Measurements from ENCODE around the gene PRPF38B. TPM values are rescaled to one million over a fixed set of nuclear protein-coding genes. Genes with fewer than 3 reads are reported as not detected.

The PRPF38B gene
- polyA plus RNA-seq, 1 donor (not counting 4 experiments of a cell fraction or from before 2014, with no cell fraction given), result 41.0 TPM

DNA sequence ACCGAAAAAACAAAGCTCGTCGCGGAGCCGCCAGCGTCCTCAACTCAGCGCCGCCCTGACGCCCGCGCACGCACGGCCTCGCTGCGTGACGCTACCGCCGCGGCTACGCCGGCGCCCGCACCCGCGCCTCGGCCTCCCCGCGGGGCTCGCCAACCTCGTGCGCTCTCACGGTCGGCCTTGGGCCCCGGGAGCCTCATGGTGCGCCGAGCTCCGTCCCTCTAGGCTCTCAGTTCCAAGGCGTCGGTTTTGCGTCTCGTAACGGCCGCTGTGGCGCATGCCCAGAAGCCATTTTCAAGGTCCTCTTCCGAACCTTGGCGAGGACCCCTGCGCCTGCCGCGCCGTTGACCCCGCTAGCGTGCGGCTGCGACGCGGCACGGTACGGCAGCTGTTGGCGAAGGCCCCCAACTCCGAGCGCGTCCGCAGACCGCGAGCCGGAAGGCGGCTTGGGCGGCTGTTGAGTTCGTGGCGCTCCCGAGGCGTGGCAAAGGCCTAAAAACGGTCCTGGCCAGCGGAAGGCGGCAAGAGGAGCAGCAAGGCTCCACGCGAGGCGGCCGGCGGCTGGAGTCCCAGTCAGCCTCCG, 31.0 kb upstream of the PRPF38B start, which contains the start of gene HENMT1:
HENMT1 (minus strand) TSS at position 64 of the 580 bp plus-strand sequence. CDS start 1,209 bp downstream, outside the sequence.
- no peaks in the 10 kb centered on the region for H3K79me2 ChIP-seq (ENCODE audit: control insufficient read depth, insufficient read depth, low read length)
- H3K4me2 ChIP-seq (ENCODE audit: control insufficient read depth, extremely low read depth, insufficient read depth, low read depth, low read length), result peak within 1 kb of the TSS; percentile 71
- no peaks in the 10 kb centered on the region for H3K9me3 ChIP-seq (ENCODE audit: control insufficient read depth, low read depth, low read length)
- H3K36me3 ChIP-seq (ENCODE audit: control insufficient read depth in 2 of 2, extremely low read depth in 1 of 2, insufficient read depth in 2 of 2, low read length in 2 of 2), result no peaks in the 10 kb centered on the region
- TF ChIP-seq EZH2 (IDR thresholded peaks at IDR 0.05; ENCODE audit: low read length), result no peak
- H3K27ac ChIP-seq (ENCODE audit: control insufficient read depth, insufficient read depth, low read length), result no peak within 1 kb of the TSS
- H3K4me3 ChIP-seq (ENCODE audit: control insufficient read depth in 2 of 3, extremely low read depth in 1 of 3, insufficient read depth in 2 of 3, low read depth in 1 of 3, low read length in 3 of 3), result peak within 1 kb of the TSS; percentile 44 to 67 (median 67)
- H4K20me1 ChIP-seq (ENCODE audit: control insufficient read depth, extremely low read depth, insufficient read depth, low read length), result no peaks in the 10 kb centered on the region
- DNase-seq (ENCODE audit: low read depth, low spot score) (no peak), FAIRE-seq (no peak)
- no peaks in the 10 kb centered on the region for H3K9me1 ChIP-seq (ENCODE audit: control insufficient read depth, extremely low read depth, insufficient read depth, low read length)
- H2AFZ ChIP-seq (ENCODE audit: control insufficient read depth, low read length), result peak within 1 kb of the TSS; percentile 95
- peak within 1 kb of the TSS; percentile 75 for H3K9ac ChIP-seq (ENCODE audit: control insufficient read depth, extremely low read depth, insufficient read depth, low read length)
- H3K4me1 ChIP-seq (ENCODE audit: control insufficient read depth, extremely low read depth, insufficient read depth, low read length), result peaks cover 3% of the 10 kb centered on the region
- H3K27me3 ChIP-seq (ENCODE audit: control insufficient read depth, extremely low read depth, insufficient read depth, low read length), result no peaks in the 10 kb centered on the region
- dilution Hi-C loops (cut with MboI; ENCODE audit: extremely low pct_ligation_motif_present, low sequenced_read_pairs), result no loop called here

DNA sequence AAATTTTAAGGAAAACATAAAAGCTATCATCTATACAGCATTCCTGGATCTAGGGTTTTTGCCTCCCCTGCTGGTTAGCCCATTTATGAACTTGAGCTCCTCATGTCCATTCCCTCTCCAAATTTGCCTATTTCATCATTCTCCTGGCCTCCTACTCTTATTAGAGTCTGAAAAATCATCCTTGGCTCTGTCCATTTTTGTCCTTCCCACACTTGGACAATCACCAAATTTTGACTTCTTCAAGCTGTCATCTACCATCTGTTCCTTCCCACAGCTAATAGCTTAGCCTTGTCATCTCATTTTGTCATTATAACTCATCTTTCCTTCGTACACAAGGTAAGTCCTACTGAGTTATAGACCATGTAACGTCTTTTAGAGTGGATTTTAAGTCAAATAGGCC, 29.0 kb upstream of the PRPF38B start:
- no peak for FAIRE-seq
- TF ChIP-seq EZH2 (IDR thresholded peaks at IDR 0.05; ENCODE audit: low read length), result no peak
- TF ChIP-seq, protein P1, sequence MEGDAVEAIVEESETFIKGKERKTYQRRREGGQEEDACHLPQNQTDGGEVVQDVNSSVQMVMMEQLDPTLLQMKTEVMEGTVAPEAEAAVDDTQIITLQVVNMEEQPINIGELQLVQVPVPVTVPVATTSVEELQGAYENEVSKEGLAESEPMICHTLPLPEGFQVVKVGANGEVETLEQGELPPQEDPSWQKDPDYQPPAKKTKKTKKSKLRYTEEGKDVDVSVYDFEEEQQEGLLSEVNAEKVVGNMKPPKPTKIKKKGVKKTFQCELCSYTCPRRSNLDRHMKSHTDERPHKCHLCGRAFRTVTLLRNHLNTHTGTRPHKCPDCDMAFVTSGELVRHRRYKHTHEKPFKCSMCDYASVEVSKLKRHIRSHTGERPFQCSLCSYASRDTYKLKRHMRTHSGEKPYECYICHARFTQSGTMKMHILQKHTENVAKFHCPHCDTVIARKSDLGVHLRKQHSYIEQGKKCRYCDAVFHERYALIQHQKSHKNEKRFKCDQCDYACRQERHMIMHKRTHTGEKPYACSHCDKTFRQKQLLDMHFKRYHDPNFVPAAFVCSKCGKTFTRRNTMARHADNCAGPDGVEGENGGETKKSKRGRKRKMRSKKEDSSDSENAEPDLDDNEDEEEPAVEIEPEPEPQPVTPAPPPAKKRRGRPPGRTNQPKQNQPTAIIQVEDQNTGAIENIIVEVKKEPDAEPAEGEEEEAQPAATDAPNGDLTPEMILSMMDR (optimal IDR thresholded peaks at IDR 0.05 in 1 of 3, IDR thresholded peaks at IDR 0.05 in 1 of 3, conservative IDR thresholded peaks at IDR 0.05 in 1 of 3; ENCODE audit: extremely low read depth in 1 of 3, insufficient read depth in 2 of 3, low read length in 3 of 3), result no peak
- H2AFZ ChIP-seq (ENCODE audit: control insufficient read depth, low read length), result no peak overlapping the region
- no peaks in the 10 kb centered on the region for H3K9me1 ChIP-seq (ENCODE audit: control insufficient read depth, extremely low read depth, insufficient read depth, low read length)
- no peak overlapping the region for H3K9ac ChIP-seq (ENCODE audit: control insufficient read depth, extremely low read depth, insufficient read depth, low read length)
- no peaks in the 10 kb centered on the region for H3K79me2 ChIP-seq (ENCODE audit: control insufficient read depth, insufficient read depth, low read length)
- peaks cover 3% of the 10 kb centered on the region for H3K4me1 ChIP-seq (ENCODE audit: control insufficient read depth, extremely low read depth, insufficient read depth, low read length)
- H3K27me3 ChIP-seq (ENCODE audit: control insufficient read depth, extremely low read depth, insufficient read depth, low read length), result no peaks in the 10 kb centered on the region
- H3K27ac ChIP-seq (ENCODE audit: control insufficient read depth, insufficient read depth, low read length), result no peak overlapping the region
- no peaks in the 10 kb centered on the region for H3K9me3 ChIP-seq (ENCODE audit: control insufficient read depth, low read depth, low read length)
- no peaks in the 10 kb centered on the region for H3K36me3 ChIP-seq (ENCODE audit: control insufficient read depth in 2 of 2, extremely low read depth in 1 of 2, insufficient read depth in 2 of 2, low read length in 2 of 2)
- no peak for DNase-seq (ENCODE audit: low read depth, low spot score)
- H3K4me2 ChIP-seq (ENCODE audit: control insufficient read depth, extremely low read depth, insufficient read depth, low read depth, low read length), result no peak overlapping the region
- no peak overlapping the region for H3K4me3 ChIP-seq (ENCODE audit: control insufficient read depth in 2 of 3, extremely low read depth in 1 of 3, insufficient read depth in 2 of 3, low read depth in 1 of 3, low read length in 3 of 3)
- H4K20me1 ChIP-seq (ENCODE audit: control insufficient read depth, extremely low read depth, insufficient read depth, low read length), result no peaks in the 10 kb centered on the region
- dilution Hi-C loops (cut with MboI; ENCODE audit: extremely low pct_ligation_motif_present, low sequenced_read_pairs), result no loop called here

DNA sequence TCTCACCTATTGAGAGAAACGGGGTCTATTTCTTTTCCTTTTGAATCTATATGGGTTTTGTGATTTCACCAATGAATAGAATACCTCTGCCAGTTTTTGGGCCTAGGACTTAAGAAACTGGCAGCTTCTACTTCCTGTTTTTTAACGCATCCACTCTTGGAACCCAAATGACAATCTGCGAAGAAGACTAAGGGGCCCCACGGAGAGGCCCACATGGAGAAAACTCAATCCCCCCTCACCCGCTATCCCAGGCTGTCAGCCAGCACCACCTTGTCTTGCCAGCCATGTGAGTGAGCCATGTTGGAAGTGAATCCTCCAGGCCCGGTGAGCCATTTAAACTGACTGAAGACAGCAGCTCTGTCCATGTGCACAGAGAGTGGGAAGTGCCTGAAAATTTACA, 27.6 kb upstream of the PRPF38B start:
- dilution Hi-C loops (cut with MboI; ENCODE audit: extremely low pct_ligation_motif_present, low sequenced_read_pairs), result no loop called here

More for the DNA sequence above, 27.6 kb upstream of the PRPF38B start:
- H3K9ac ChIP-seq (ENCODE audit: control insufficient read depth, extremely low read depth, insufficient read depth, low read length), result no peak overlapping the region
- H3K79me2 ChIP-seq (ENCODE audit: control insufficient read depth, insufficient read depth, low read length), result no peaks in the 10 kb centered on the region
- H3K27ac ChIP-seq (ENCODE audit: control insufficient read depth, insufficient read depth, low read length), result no peak overlapping the region
- DNase-seq (ENCODE audit: low read depth, low spot score), result no peak
- no peaks in the 10 kb centered on the region for H3K27me3 ChIP-seq (ENCODE audit: control insufficient read depth, extremely low read depth, insufficient read depth, low read length)
- no peaks in the 10 kb centered on the region for H3K36me3 ChIP-seq (ENCODE audit: control insufficient read depth in 2 of 2, extremely low read depth in 1 of 2, insufficient read depth in 2 of 2, low read length in 2 of 2)
- no peak overlapping the region for H3K4me2 ChIP-seq (ENCODE audit: control insufficient read depth, extremely low read depth, insufficient read depth, low read depth, low read length)
- no peak overlapping the region for H3K4me3 ChIP-seq (ENCODE audit: control insufficient read depth in 2 of 3, extremely low read depth in 1 of 3, insufficient read depth in 2 of 3, low read depth in 1 of 3, low read length in 3 of 3)
- TF ChIP-seq EZH2 (IDR thresholded peaks at IDR 0.05; ENCODE audit: low read length), result no peak
- TF ChIP-seq, protein P1 (optimal IDR thresholded peaks at IDR 0.05 in 1 of 3, IDR thresholded peaks at IDR 0.05 in 1 of 3, conservative IDR thresholded peaks at IDR 0.05 in 1 of 3; ENCODE audit: extremely low read depth in 1 of 3, insufficient read depth in 2 of 3, low read length in 3 of 3), result no peak
- no peaks in the 10 kb centered on the region for H4K20me1 ChIP-seq (ENCODE audit: control insufficient read depth, extremely low read depth, insufficient read depth, low read length)
- no peak for FAIRE-seq
- no peak overlapping the region for H2AFZ ChIP-seq (ENCODE audit: control insufficient read depth, low read length)
- H3K9me1 ChIP-seq (ENCODE audit: control insufficient read depth, extremely low read depth, insufficient read depth, low read length), result no peaks in the 10 kb centered on the region
- H3K9me3 ChIP-seq (ENCODE audit: control insufficient read depth, low read depth, low read length), result no peaks in the 10 kb centered on the region
- H3K4me1 ChIP-seq (ENCODE audit: control insufficient read depth, extremely low read depth, insufficient read depth, low read length), result peaks cover 3% of the 10 kb centered on the region

Data from keratinocyte (primary cell).